Naive thymus-derived CD8-positive, alpha-beta T cell (primary cell): ENCODE data around the gene LIPT2. TPM values are rescaled to one million over a fixed set of nuclear protein-coding genes. Genes with fewer than 3 reads are reported as not detected.

Source experiments
- ATAC-seq, 2 donors: fragments of 150-1000 bp; cut with Tn5 transposase in 1 of 2; sonication (Bioruptor Pico), chemical (Tn5 transposase) in 1 of 2; 1 replicate in 1 of 2; 2 replicates in 1 of 2; pipeline ENCODE4 v1.10.0; 2021; ENCODE audit warnings: mild to moderate bottlenecking in 2 of 2, moderate library complexity in 2 of 2
- POLR2A ChIA-PET: fragments of 350-600 bp; sonication (Branson Sonifier 250); formaldehyde crosslinking; loops from one replicate; lab custom pipeline; 2021; ENCODE audit warnings: antibody characterized with exemption; lab: Charles Lee
- DNase-seq, 10 donors: peaks; one replicate each; pipeline versions ENCODE4 v3.0.0 to v3.0.0-alpha.2; 2020 to 2022
- H3K27ac Mint-ChIP-seq, 10 donors: one replicate each; pipeline ENCODE4 v1.8.0; 2020 to 2022; ENCODE audit warnings: mild to moderate bottlenecking in 10 of 10, mixed read lengths in 10 of 10, moderate library complexity in 4 of 10, inconsistent platforms in 1 of 10
- H3K27me3 Mint-ChIP-seq, 5 donors: one replicate each; pipeline ENCODE4 v1.8.0; 2021 to 2022; ENCODE audit warnings: mixed read lengths in 5 of 5
- H3K36me3 Mint-ChIP-seq, 3 donors: one replicate each; pipeline ENCODE4 v1.8.0; 2020 to 2022; ENCODE audit warnings: mixed read lengths in 3 of 3, mild to moderate bottlenecking in 2 of 3, inconsistent platforms in 1 of 3
- H3K4me1 Mint-ChIP-seq, 4 donors: one replicate each; pipeline ENCODE4 v1.8.0; 2021 to 2022; ENCODE audit warnings: mixed read lengths in 4 of 4
- H3K4me3 Mint-ChIP-seq, 10 donors: one replicate each; pipeline ENCODE4 v1.8.0; 2020 to 2022; ENCODE audit warnings: mild to moderate bottlenecking in 10 of 10, mixed read lengths in 10 of 10, moderate library complexity in 6 of 10, inconsistent platforms in 1 of 10
- H3K9me3 Mint-ChIP-seq, 9 donors: one replicate each; pipeline ENCODE4 v1.8.0; 2020 to 2022; ENCODE audit warnings: mixed read lengths in 9 of 9, mild to moderate bottlenecking in 3 of 9, inconsistent platforms in 1 of 9, moderate library complexity in 1 of 9
- polyA plus RNA-seq, 3 donors: library from polyadenylated mRNA; unstranded; fragments of 300-500 nt; fragmentation: Illumina TruSeq; gene quantifications; one replicate each; pipeline ENCODE4 v1.2.3, GENCODE V29; 2021
- total RNA-seq, 8 experiments: library from RNA in 2 of 8; stranded (reverse) in 2 of 8; gene quantifications; one replicate each; pipeline ENCODE4 v1.2.3 and lab custom pipeline; 2021 to 2026

LIPT2 gene
- total and polyA plus RNA-seq, 5 experiments from 2014 or later: 13.4 to 23.5 (median 17.8) TPM

- no peak for ATAC-seq
- Mint-ChIP-seq H3K4me1 (peaks cover 0 to 3% (median 0%) of the 10 kb centered on the region in 4 donors), H3K27me3 (peaks cover 6 to 16% (median 12%) of the 10 kb centered on the region in 5 donors), H3K27ac (no peak overlapping the region), H3K9me3 (no peaks in the 10 kb centered on the region), H3K4me3 (peak overlapping the region in 1 of 10 donors; percentile 36), H3K36me3 (no peaks in the 10 kb centered on the region)
- POLR2A ChIA-PET: interaction anchor here (0.6 kb wide), 1 partner anchor 580 kb away, joined by 3 read pairs; no protein-coding TSS in a partner anchor
- no peak for DNase-seq
Measured at GRCh38 chr11:74460481-74461154, 32.9 kb downstream of the LIPT2 start.

GRCh38 chr11:74460065-74460464 lies 33.5 kb downstream of the LIPT2 start:
- H3K27ac Mint-ChIP-seq: no peak overlapping the region
- peaks cover 3 to 11% (median 9%) of the 10 kb centered on the region in 5 donors for H3K27me3 Mint-ChIP-seq
- H3K4me1 Mint-ChIP-seq: peaks cover 0 to 3% (median 0%) of the 10 kb centered on the region in 4 donors
- DNase-seq: no peak
- no peaks in the 10 kb centered on the region for H3K9me3 Mint-ChIP-seq
- no peak for ATAC-seq
- no peaks in the 10 kb centered on the region for H3K36me3 Mint-ChIP-seq
- POLR2A ChIA-PET: no interaction called here
- H3K4me3 Mint-ChIP-seq: no peak overlapping the region

GRCh38 chr11:74459584-74459983 lies 33.9 kb downstream of the LIPT2 start:
- POLR2A ChIA-PET: no interaction called here
- H3K36me3 Mint-ChIP-seq: no peaks in the 10 kb centered on the region
- peaks cover 0 to under 1% (median 0%) of the 10 kb centered on the region in 4 donors for H3K4me1 Mint-ChIP-seq
- DNase-seq (no peak), ATAC-seq (no peak)
- no peak overlapping the region for H3K27ac Mint-ChIP-seq
- H3K4me3 Mint-ChIP-seq: no peak overlapping the region
- peaks cover under 1 to 6% (median 5%) of the 10 kb centered on the region in 5 donors for H3K27me3 Mint-ChIP-seq
- no peaks in the 10 kb centered on the region for H3K9me3 Mint-ChIP-seq

- Mint-ChIP-seq H3K4me3 (no peak overlapping the region), H3K27ac (peak overlapping the region in 1 of 10 donors; percentile 5), H3K9me3 (no peaks in the 10 kb centered on the region), H3K27me3 (peaks cover 5 to 9% (median 6%) of the 10 kb centered on the region in 5 donors), H3K36me3 (no peaks in the 10 kb centered on the region), H3K4me1 (peaks cover 0 to 6% (median 1%) of the 10 kb centered on the region in 4 donors)
- no peak for ATAC-seq
- POLR2A ChIA-PET: no interaction called here
- no peak for DNase-seq
Measured at GRCh38 chr11:74457356-74457755, 36.2 kb downstream of the LIPT2 start.

GRCh38 chr11:74453373-74453975 lies 40.0 kb downstream of the LIPT2 start:
- Mint-ChIP-seq H3K27me3 (peaks cover 7 to 13% (median 11%) of the 10 kb centered on the region in 5 donors), H3K4me3 (no peak overlapping the region), H3K27ac (peak overlapping the region in 1 of 10 donors; percentile 13), H3K9me3 (no peaks in the 10 kb centered on the region), H3K4me1 (peaks cover 2 to 6% (median 3%) of the 10 kb centered on the region in 4 donors), H3K36me3 (no peaks in the 10 kb centered on the region)
- POLR2A ChIA-PET: interaction anchor here (1.2 kb wide), 2 partner anchors 40 to 139 kb away, joined by 3 to 7 read pairs; partner anchors contain the start of genes LIPT2 and POLD3
- DNase-seq (peak; percentile 23 to 78 (median 40)), ATAC-seq (peak; percentile 52 to 68)

- POLR2A ChIA-PET: no interaction called here
- no peak for ATAC-seq
- peaks cover 2 to 6% (median 3%) of the 10 kb centered on the region in 4 donors for H3K4me1 Mint-ChIP-seq
Measured at GRCh38 chr11:74452366-74452765, 41.2 kb downstream of the LIPT2 start.

GRCh38 chr11:74450318-74450717 lies 43.2 kb downstream of the LIPT2 start:
- H3K9me3 Mint-ChIP-seq: no peaks in the 10 kb centered on the region
- POLR2A ChIA-PET: interaction anchor here (0.7 to 1.6 kb wide), 2 partner anchors 11 to 43 kb away, joined by 5 to 6 read pairs; partner anchors contain the start of gene LIPT2
- H3K4me1 Mint-ChIP-seq: peaks cover 2 to 6% (median 3%) of the 10 kb centered on the region in 4 donors
- peaks cover 7 to 14% (median 11%) of the 10 kb centered on the region in 5 donors for H3K27me3 Mint-ChIP-seq
- DNase-seq: no peak
- H3K27ac Mint-ChIP-seq: no peak overlapping the region
- no peaks in the 10 kb centered on the region for H3K36me3 Mint-ChIP-seq
- H3K4me3 Mint-ChIP-seq: no peak overlapping the region
- no peak for ATAC-seq

More at GRCh38 chr11:74452366-74452765, 41.2 kb downstream of the LIPT2 start:
- Mint-ChIP-seq H3K27ac (no peak overlapping the region), H3K4me3 (no peak overlapping the region), H3K36me3 (no peaks in the 10 kb centered on the region), H3K27me3 (peaks cover 7 to 13% (median 11%) of the 10 kb centered on the region in 5 donors), H3K9me3 (no peaks in the 10 kb centered on the region)
- no peak for DNase-seq

GRCh38 chr11:74449369-74449931 lies 44.1 kb downstream of the LIPT2 start:
- H3K36me3 Mint-ChIP-seq: no peaks in the 10 kb centered on the region
- POLR2A ChIA-PET: interaction anchor here (0.7 to 1.6 kb wide), 2 partner anchors 44 to 60 kb away, joined by 5 read pairs; partner anchors contain the start of gene LIPT2
- DNase-seq: peak in 9 of 10 donors; percentile 15 to 74 (median 56)
- H3K4me1 Mint-ChIP-seq: peaks cover 2 to 6% (median 3%) of the 10 kb centered on the region in 4 donors
- ATAC-seq: peak; percentile 93 to 98
- H3K9me3 Mint-ChIP-seq: no peaks in the 10 kb centered on the region
- no peak overlapping the region for H3K4me3 Mint-ChIP-seq
- H3K27ac Mint-ChIP-seq: no peak overlapping the region
- H3K27me3 Mint-ChIP-seq: peaks cover 7 to 19% (median 11%) of the 10 kb centered on the region in 5 donors

- no peaks in the 10 kb centered on the region for H3K9me3 Mint-ChIP-seq
- H3K4me3 Mint-ChIP-seq: no peak overlapping the region
- no peak for ATAC-seq
- H3K27me3 Mint-ChIP-seq: peaks cover 1 to 15% (median 9%) of the 10 kb centered on the region in 5 donors
- no peak overlapping the region for H3K27ac Mint-ChIP-seq
- POLR2A ChIA-PET: no interaction called here
- DNase-seq: no peak
- no peaks in the 10 kb centered on the region for H3K36me3 Mint-ChIP-seq
- peaks cover 0 to 2% (median 2%) of the 10 kb centered on the region in 4 donors for H3K4me1 Mint-ChIP-seq
Measured at GRCh38 chr11:74447720-74448119, 45.8 kb downstream of the LIPT2 start.

- no peak for ATAC-seq
- POLR2A ChIA-PET: interaction anchor here (1.1 kb wide), 1 partner anchor 60 kb away, joined by 3 read pairs; no protein-coding TSS in a partner anchor
- no peak overlapping the region for H3K27ac Mint-ChIP-seq
- no peaks in the 10 kb centered on the region for H3K36me3 Mint-ChIP-seq
- no peaks in the 10 kb centered on the region for H3K9me3 Mint-ChIP-seq
- no peak overlapping the region for H3K4me3 Mint-ChIP-seq
- peaks cover 0 to 8% (median 1%) of the 10 kb centered on the region in 5 donors for H3K27me3 Mint-ChIP-seq
- no peak for DNase-seq
- peaks cover 0 to 2% (median 2%) of the 10 kb centered on the region in 4 donors for H3K4me1 Mint-ChIP-seq
Measured at GRCh38 chr11:74446532-74446938, 47.0 kb downstream of the LIPT2 start.

- Mint-ChIP-seq H3K4me1 (peaks cover 0 to 1% (median 0%) of the 10 kb centered on the region in 4 donors), H3K9me3 (peaks cover 0 to 8% (median 0%) of the 10 kb centered on the region in 9 donors), H3K27me3 (peaks cover 0 to 8% (median 0%) of the 10 kb centered on the region in 5 donors), H3K36me3 (peaks cover 0 to 5% (median 2%) of the 10 kb centered on the region in 3 donors), H3K27ac (peak overlapping the region in 1 of 10 donors; percentile 7), H3K4me3 (no peak overlapping the region)
- DNase-seq (no peak), ATAC-seq (no peak)
- POLR2A ChIA-PET: no interaction called here
Measured at GRCh38 chr11:74444173-74444826, 49.2 kb downstream of the LIPT2 start.
